ENCODE measurements around the gene BTBD7.

Gene BTBD7

DNA sequence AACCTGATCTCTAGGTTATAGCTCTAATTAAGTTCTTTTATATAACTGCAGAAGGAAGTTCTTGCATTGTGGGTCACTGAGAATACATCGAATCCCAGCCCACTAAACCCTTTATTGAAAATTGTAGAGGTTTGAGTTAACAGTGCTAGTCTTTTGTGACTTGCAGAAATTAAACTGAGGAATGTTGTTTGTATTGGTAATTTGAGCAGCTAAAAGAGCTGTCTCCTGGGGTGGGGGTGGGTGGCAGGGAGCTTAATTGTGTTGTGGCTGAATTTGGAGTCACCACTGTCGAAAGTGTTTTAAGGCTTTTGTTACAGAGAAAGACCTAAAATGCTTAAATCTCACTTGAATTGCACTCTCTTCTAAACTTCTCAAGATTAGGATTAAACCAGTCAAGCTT, 11.0 kb upstream of the BTBD7 start:
- in situ Hi-C loops (cut with HindIII; ENCODE audit: low pct_unique_long_range_greater_than_20kb, low sequenced_read_pairs), result no loop called here
- TF ChIP-seq JUND (IDR thresholded peaks at IDR 0.05; ENCODE audit: low read depth), result no peak
- no peak for DNase-seq (ENCODE audit: low read depth in 1 of 2, low spot score in 1 of 2)

DNA sequence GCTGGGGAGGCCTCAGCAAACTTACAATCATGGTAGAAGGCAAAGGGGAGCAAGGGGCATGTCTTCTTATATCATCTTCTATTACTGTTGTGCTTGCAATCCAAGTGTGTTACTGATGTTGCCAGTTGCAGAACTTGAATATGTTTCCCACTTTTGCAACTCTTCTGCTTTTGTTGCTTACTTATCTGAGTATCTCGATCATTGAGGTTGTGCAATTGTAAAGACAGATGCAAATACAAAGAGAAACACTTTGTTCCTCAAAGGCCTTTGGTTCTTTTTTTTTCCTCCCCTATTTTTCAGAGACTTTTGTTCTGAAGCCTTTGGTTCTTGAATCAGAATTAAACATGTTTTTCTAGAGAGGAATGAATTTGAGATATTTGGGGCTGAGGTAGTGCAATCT, 10.4 kb upstream of the BTBD7 start:
- DNase-seq (ENCODE audit: low read depth in 1 of 2, low spot score in 1 of 2), result no peak
- in situ Hi-C loops (cut with HindIII; ENCODE audit: low pct_unique_long_range_greater_than_20kb, low sequenced_read_pairs), result no loop called here
- TF ChIP-seq JUND (IDR thresholded peaks at IDR 0.05; ENCODE audit: low read depth), result no peak

DNA sequence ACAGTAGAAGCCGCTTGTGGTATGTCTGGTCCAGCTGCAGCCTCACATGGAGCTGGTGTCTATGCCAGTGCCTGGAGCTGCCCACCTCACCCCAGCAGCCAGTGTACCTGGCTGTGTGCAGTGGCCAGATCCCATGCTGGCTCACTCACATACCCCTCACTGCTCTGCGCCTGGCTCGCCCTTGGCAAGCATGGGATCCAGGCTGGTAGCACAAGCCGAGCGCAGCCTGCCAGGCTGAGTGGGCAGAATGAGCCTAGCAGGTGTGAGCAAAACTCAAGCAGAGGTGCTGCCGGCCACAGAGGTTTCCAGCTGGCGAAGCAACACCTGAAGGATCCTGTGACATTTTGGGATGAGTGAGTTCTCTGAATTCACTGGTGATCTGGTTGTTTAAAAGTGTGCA, 5.0 kb upstream of the BTBD7 start:
- in situ Hi-C loops (cut with HindIII; ENCODE audit: low pct_unique_long_range_greater_than_20kb, low sequenced_read_pairs), result no loop called here
- no peak for TF ChIP-seq JUND (IDR thresholded peaks at IDR 0.05; ENCODE audit: low read depth)
- no peak for DNase-seq (ENCODE audit: low read depth in 1 of 2, low spot score in 1 of 2)

DNA sequence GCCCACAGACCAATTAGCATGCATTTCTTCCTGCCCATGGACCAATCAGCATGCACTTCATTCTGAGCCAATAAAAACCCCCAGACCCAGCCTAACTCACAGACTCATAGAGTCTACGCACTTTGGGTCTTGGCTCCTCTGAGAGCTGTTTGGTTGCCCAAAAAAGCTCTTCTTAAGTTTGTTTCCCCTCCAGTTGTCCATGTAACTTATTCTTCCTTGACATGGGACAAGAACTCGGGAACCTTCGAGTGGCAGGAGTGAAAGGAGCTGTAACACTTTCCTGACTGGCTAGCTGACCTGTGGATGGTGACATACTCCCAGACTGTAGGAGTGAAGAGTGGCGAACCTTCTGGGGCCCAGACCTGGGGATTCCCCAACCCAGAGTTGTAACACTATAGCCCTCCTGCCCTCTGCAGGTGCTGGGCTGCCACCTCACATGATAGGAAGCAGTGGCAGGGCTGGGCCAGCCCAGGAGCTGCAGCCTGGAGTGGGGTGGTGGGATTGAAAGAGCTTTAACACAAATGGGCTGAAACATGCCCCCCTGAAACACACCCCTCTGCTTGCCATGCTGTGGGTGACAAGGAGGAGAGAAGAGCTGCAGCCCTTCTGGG, 4.4 kb upstream of the BTBD7 start:
- no peak for TF ChIP-seq JUND (IDR thresholded peaks at IDR 0.05; ENCODE audit: low read depth)
- no peak for DNase-seq (ENCODE audit: low read depth in 1 of 2, low spot score in 1 of 2)
- in situ Hi-C loops (cut with HindIII; ENCODE audit: low pct_unique_long_range_greater_than_20kb, low sequenced_read_pairs), result no loop called here

DNA sequence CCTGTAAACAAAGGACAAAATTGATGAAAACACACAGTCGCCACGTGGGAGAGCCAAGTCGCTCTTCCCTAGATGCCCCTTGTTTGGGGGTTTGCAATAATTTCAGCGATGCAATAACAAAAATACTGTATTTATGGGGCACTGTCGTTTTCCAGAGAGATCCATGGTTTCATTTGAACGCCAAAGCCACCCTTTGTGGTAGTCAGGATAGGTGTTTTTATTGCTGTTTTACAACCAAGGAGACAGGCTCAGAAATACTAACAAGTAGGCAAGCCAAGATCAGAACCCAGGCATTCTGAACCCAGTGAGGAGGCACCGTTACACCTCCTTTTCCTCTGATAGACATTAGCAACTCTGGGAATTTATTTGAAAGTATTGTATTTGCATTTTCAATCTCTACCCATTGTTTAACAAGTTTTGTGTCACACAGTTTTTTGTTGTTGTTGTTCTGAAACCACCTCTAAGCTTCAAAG, 831 bp upstream of the BTBD7 start:
- no peak for TF ChIP-seq JUND (IDR thresholded peaks at IDR 0.05; ENCODE audit: low read depth)
- DNase-seq (ENCODE audit: low read depth in 1 of 2, low spot score in 1 of 2), result no peak
- in situ Hi-C loops (cut with HindIII; ENCODE audit: low pct_unique_long_range_greater_than_20kb, low sequenced_read_pairs), result no loop called here

DNA sequence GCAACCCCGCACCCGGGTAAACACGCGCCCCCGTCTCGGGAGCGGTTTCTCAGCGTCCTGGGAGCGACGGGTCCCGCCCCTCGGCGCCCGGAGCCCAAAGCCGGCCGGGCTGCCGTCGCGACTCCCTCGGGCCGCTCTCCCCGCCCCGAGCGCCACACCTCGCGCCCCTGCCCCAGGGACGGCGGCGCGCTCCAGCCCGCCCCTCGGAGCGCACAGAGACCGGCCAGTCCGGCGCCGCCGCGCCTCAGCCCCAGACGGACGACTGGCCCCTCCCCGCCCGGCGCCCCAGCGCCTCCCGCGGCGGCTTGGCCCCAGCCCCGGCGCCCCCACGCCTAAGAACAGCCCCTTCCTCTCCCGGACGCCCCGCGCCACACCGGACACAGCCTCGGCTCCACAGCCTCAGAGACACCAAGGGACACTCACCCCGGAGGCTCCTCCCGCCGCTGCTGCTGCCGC, 411 bp downstream of the BTBD7 start:
- TF ChIP-seq JUND (IDR thresholded peaks at IDR 0.05; ENCODE audit: low read depth), result no peak
- peak; percentile 62 to 66 for DNase-seq (ENCODE audit: low read depth in 1 of 2, low spot score in 1 of 2)
- in situ Hi-C loops (cut with HindIII; ENCODE audit: low pct_unique_long_range_greater_than_20kb, low sequenced_read_pairs), result no loop called here

DNA sequence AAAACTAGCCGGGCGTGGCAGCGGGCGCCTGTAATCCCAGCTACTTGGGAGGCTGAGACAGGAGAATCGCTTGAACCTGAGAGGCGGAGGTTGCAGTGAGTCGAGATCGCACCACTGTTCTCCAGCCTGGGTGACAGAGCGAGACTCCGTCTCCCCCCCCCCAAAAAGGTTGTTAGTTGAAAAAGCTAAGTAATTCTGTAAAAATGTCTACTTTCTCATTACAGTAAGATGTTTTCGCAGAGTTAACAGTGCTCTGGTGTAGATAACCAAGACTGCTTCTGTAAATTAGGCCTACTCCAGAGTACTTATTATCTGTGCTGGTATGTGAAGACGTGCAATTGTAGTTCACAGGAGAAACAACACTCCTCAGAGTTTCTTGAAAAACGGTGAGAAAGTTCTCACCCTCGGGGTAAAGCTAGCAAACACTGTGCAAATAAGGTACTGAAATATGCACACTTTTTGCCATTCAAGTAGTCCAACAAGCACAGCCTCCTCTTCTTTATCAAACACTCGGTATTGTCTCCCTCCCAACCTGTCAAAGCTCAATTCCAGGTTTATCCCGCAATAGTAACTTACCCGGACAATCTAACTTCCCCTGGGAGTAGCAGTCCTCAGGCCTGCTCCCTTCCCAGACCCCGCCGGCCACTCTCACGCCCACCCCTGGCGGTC, 974 bp downstream of the BTBD7 start:
- in situ Hi-C loops (cut with HindIII; ENCODE audit: low pct_unique_long_range_greater_than_20kb, low sequenced_read_pairs), result no loop called here
- DNase-seq (ENCODE audit: low read depth in 1 of 2, low spot score in 1 of 2), result peak in 1 of 2 experiments; percentile 16
- TF ChIP-seq JUND (IDR thresholded peaks at IDR 0.05; ENCODE audit: low read depth), result no peak

DNA sequence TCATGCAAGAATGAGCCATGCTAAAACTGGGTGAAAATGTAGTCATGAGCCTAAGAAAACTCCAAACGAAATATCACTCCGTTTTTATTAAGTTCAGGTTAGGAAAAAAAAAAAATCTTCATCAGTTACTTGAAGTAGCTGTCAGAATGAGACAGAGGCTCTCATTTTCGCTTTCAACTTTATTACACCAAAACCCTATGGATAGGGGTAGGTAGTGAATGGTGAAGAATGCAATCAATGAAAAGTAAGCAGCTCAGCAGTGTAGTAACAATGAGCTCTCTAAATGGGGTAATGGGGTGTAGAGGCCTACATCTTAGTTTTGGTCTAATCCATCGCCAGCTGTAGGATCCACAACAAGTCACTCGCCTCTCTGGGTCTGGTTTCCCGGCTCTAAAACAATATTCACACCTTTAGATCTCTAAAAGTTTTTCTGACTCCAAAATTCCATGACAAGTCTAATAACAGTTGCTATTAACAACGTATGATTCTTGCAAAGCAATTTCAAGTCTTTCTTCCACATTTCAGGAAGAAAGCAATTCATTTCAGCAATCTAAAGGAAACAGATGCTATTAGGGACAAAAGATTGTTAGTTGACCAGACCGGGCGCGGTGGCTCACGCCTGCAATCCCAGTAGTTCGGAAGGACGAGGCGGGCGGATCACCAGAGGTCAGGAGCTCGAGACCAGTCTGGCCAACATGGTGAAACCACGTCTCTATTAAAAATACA, 1.7 kb downstream of the BTBD7 start:
- TF ChIP-seq JUND (IDR thresholded peaks at IDR 0.05; ENCODE audit: low read depth), result no peak
- DNase-seq (ENCODE audit: low read depth in 1 of 2, low spot score in 1 of 2), result no peak
- in situ Hi-C loops (cut with HindIII; ENCODE audit: low pct_unique_long_range_greater_than_20kb, low sequenced_read_pairs), result no loop called here

DNA sequence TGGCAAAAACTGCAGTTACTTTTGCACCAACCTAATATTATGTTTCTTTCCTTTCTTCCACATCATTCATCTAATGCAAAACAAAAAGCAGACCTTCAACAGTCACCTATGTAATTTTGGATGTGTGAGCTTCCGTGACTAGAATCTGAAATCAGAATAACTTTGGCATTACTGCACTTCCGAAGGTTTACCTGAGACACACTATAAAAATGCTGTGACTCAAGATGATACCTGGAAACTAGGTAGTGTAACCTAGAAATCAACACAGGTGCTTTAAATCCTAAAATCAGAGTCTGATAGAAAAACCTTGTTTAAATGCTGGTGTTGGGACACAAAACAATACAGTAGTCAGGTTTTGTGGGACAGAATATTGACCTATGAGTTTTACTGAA, 2.2 kb downstream of the BTBD7 start:
- no peak for DNase-seq (ENCODE audit: low read depth in 1 of 2, low spot score in 1 of 2)
- no peak for TF ChIP-seq JUND (IDR thresholded peaks at IDR 0.05; ENCODE audit: low read depth)
- in situ Hi-C loops (cut with HindIII; ENCODE audit: low pct_unique_long_range_greater_than_20kb, low sequenced_read_pairs), result no loop called here

DNA sequence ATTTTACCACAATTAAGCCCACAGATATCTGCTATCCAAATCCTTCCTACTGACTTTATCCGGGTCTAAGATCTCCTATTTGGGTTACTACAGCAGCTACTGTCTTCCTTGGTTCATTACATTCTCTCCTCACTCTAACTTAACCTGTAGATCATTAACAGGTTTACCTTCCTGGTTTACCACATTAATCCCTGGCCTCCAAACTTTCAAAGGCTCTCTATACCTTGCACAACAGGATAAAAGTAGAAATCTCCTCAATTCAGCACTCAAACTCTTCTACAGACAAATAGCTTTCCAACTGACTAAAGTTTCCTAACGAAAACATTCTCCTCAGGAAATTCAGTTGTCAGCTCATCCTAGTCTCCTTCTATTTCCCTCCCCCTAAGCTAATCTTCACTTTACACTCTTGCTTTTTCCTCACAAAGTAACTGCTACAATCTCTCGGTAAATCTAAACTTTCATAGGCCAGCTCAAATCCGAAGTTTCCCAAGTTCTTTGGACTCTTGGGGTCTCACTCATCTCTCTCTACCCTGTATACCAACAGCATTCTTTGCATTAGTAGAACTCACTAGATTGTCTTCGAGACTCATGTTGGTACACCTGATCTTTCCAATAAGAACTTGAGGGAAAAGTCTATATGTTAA, 2.7 kb downstream of the BTBD7 start:
- no peak for DNase-seq (ENCODE audit: low read depth in 1 of 2, low spot score in 1 of 2)
- no peak for TF ChIP-seq JUND (IDR thresholded peaks at IDR 0.05; ENCODE audit: low read depth)
- in situ Hi-C loops (cut with HindIII; ENCODE audit: low pct_unique_long_range_greater_than_20kb, low sequenced_read_pairs), result no loop called here

DNA sequence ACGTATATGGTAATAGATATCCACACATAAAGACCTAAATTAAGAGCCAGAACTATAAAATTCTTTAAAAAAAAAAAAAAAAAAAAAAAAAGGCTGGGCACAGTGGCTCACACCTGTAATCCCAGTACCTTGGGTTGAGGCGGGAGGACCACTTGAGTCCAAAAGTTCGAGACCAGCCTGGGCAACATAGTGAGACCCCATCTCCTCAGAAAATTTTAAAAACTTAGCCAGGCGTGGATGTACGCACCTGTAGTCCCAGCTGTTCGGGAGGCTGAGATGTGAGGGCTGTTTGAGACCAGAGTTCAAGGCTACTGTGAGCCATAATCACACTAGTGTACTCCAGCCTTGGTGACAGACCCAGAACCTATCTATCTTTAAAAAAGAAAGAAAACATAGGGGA, 4.3 kb downstream of the BTBD7 start:
- in situ Hi-C loops (cut with HindIII; ENCODE audit: low pct_unique_long_range_greater_than_20kb, low sequenced_read_pairs), result no loop called here
- no peak for TF ChIP-seq JUND (IDR thresholded peaks at IDR 0.05; ENCODE audit: low read depth)
- no peak for DNase-seq (ENCODE audit: low read depth in 1 of 2, low spot score in 1 of 2)

DNA sequence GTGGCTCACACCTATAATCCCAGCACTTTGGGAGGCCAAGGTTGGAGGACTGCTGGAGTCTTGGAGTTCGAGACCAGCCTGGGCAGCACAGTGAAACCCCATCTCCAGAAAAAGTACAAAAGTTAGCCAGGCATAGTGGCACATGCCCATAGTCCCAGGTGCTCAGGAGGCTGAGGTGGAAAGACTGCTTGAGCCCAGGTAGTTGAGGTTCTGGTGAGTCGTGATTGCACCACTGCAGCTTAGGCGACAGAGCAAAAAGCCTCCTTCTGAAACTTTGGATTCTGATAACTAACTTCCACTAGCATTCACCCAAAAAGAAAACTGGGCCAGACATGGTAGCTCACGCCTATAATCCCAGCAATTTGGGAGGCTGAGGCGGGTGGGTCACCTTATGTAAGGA, 6.6 kb downstream of the BTBD7 start:
- no peak for TF ChIP-seq JUND (IDR thresholded peaks at IDR 0.05; ENCODE audit: low read depth)
- DNase-seq (ENCODE audit: low read depth in 1 of 2, low spot score in 1 of 2), result no peak
- in situ Hi-C loops (cut with HindIII; ENCODE audit: low pct_unique_long_range_greater_than_20kb, low sequenced_read_pairs), result no loop called here

Data from T47D (cell line).